ENCODE measurements around the gene EFCAB8.

Gene EFCAB8

DNA sequence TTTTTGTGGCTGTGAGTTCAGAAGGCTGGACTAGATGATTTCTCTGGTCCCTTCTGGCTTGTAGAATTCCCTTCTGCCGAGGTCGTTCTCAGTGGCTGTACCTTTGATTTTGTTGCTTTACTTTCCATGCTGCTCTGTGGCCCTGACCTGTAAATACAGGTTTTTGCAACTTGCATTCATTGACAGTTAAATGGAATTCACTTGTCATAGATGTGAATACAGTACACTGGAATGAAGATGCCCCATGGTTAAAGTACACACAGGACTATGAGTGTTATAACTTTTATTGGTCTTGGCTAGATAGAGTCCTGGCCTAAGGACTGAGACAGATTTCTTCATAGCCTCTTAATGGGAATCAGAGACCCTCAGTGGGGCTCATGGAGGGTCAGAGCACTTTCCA, 12.9 kb upstream of the EFCAB8 start:
- TF ChIP-seq, protein P1, sequence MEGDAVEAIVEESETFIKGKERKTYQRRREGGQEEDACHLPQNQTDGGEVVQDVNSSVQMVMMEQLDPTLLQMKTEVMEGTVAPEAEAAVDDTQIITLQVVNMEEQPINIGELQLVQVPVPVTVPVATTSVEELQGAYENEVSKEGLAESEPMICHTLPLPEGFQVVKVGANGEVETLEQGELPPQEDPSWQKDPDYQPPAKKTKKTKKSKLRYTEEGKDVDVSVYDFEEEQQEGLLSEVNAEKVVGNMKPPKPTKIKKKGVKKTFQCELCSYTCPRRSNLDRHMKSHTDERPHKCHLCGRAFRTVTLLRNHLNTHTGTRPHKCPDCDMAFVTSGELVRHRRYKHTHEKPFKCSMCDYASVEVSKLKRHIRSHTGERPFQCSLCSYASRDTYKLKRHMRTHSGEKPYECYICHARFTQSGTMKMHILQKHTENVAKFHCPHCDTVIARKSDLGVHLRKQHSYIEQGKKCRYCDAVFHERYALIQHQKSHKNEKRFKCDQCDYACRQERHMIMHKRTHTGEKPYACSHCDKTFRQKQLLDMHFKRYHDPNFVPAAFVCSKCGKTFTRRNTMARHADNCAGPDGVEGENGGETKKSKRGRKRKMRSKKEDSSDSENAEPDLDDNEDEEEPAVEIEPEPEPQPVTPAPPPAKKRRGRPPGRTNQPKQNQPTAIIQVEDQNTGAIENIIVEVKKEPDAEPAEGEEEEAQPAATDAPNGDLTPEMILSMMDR (IDR thresholded peaks at IDR 0.05): no peak
- Mint-ChIP-seq H3K27me3 (ENCODE audit: low read depth, poor library complexity) (no peaks in the 10 kb centered on the region), H3K27ac (no peak overlapping the region), H3K36me3 (ENCODE audit: low read depth) (peaks cover 82% of the 10 kb centered on the region), H3K4me1 (peaks cover 4% of the 10 kb centered on the region), H3K9me3 (no peaks in the 10 kb centered on the region), H3K4me3 (no peak overlapping the region)
- DNase-seq: no peak

DNA sequence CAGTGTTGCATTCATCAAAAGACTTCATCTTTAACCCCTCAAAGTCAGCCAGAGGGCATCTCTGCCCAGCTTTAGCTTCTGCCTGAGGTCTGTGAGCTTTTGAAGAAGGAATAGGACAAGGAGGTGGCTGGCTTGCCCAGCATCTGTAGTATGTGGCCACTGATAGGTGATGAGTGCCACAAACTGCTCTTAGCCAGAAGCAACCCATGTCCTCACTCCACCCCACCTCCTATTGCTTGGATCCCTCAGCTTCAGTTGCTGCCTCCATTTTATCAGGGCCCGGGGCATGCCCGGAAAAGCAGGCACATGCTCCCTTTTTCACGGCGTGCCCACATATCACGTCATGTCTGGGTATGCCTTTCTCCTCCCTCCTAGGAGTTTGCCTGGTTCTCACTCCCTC, 11.9 kb upstream of the EFCAB8 start:
- TF ChIP-seq, protein P1 (IDR thresholded peaks at IDR 0.05): no peak
- peaks cover 79% of the 10 kb centered on the region for H3K36me3 Mint-ChIP-seq (ENCODE audit: low read depth)
- H3K27me3 Mint-ChIP-seq (ENCODE audit: low read depth, poor library complexity): no peaks in the 10 kb centered on the region
- peak overlapping the region; percentile 46 for H3K27ac Mint-ChIP-seq
- DNase-seq: no peak
- H3K4me1 Mint-ChIP-seq: peaks cover 4% of the 10 kb centered on the region
- no peaks in the 10 kb centered on the region for H3K9me3 Mint-ChIP-seq
- no peak overlapping the region for H3K4me3 Mint-ChIP-seq

DNA sequence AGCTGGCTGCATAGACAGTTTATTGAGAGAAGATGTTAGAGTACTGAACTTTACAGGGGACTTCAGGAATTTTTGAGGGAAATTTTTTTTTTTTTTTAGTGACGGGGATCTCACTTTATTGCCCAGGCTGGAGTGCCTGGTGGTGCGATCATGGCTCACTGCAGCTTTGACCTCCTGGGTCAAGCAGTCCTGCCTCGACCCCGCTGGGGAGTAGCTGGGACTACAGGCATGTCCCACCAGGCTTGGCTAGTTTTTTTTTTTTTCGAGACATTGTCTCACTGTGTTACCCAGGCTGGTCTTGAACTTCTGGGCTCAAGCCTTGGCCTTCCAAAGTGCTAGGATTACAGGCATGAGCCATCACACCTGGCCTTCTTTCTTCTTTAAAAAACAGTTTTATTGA, 10.8 kb upstream of the EFCAB8 start:
- Mint-ChIP-seq H3K27me3 (ENCODE audit: low read depth, poor library complexity) (no peaks in the 10 kb centered on the region), H3K4me1 (peaks cover 4% of the 10 kb centered on the region), H3K4me3 (no peak overlapping the region), H3K9me3 (no peaks in the 10 kb centered on the region), H3K36me3 (ENCODE audit: low read depth) (peaks cover 74% of the 10 kb centered on the region), H3K27ac (peak overlapping the region; percentile 78)
- TF ChIP-seq, protein P1 (IDR thresholded peaks at IDR 0.05): no peak
- no peak for DNase-seq

DNA sequence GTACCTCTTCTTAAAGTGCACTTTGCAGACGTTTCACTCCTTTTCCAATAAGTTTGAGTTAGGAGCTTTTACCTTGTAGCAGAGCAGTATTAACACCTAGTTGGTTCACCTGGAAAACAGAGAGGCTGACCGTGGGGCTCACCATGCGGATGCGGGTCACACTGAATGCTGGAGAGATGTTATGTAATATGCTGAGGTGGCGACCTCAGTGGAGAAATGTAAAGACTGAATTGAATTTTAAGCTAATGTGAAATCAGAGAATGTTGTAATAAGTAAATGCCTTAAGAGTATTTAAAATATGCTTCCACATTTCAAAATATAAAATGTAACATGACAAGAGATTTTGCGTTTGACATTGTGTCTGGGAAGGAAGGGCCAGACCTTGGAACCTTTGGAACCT, 9.9 kb upstream of the EFCAB8 start:
- DNase-seq: no peak
- Mint-ChIP-seq H3K36me3 (ENCODE audit: low read depth) (peaks cover 75% of the 10 kb centered on the region), H3K27me3 (ENCODE audit: low read depth, poor library complexity) (no peaks in the 10 kb centered on the region), H3K9me3 (no peaks in the 10 kb centered on the region), H3K4me1 (peaks cover 4% of the 10 kb centered on the region), H3K27ac (no peak overlapping the region), H3K4me3 (no peak overlapping the region)
- TF ChIP-seq, protein P1 (IDR thresholded peaks at IDR 0.05): no peak

DNA sequence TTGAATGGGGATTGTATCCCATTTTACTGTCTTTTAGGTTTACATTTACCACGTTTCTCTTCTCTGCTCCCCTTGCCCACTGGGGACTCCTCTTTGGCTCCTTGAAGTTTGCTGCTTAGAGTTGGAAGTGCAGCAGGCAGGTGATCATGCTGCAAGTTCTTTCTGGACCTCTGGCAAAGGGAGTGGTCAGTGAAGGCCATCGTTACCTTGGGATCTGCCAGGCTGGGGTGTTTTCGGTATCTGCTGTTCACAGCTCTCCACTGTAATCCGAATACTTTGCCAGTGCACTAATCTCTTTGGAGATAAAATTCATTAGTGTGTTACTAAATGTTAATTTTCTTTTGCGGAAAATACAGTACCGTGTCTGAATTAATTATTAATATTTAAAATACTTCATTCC, 9.1 kb upstream of the EFCAB8 start:
- H3K4me1 Mint-ChIP-seq: peaks cover 5% of the 10 kb centered on the region
- H3K9me3 Mint-ChIP-seq: no peaks in the 10 kb centered on the region
- peaks cover 71% of the 10 kb centered on the region for H3K36me3 Mint-ChIP-seq (ENCODE audit: low read depth)
- TF ChIP-seq, protein P1 (IDR thresholded peaks at IDR 0.05): no peak
- H3K4me3 Mint-ChIP-seq: no peak overlapping the region
- no peak for DNase-seq
- H3K27ac Mint-ChIP-seq: peak overlapping the region; percentile 72
- no peaks in the 10 kb centered on the region for H3K27me3 Mint-ChIP-seq (ENCODE audit: low read depth, poor library complexity)

DNA sequence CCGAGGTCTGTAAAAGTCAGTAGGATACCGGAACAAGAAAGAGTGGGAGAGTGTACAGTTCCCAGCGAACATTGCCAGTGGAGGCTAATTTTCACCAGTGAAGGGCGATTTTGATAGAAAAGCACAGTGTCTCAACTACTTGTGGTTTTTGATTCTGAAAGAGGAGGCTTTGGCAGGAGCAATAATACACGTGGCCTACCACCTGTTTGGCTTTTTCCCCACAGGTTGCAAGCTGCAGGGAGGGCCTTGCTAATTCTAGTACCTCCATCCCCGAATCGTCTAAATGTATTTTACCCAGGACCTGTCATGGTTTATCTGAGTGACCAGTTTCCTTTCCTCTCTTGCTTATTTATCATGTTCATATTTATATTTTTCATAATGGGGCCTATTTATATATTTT, 3.3 kb upstream of the EFCAB8 start:
- no peak overlapping the region for H3K4me3 Mint-ChIP-seq
- DNase-seq: no peak
- peaks cover 39% of the 10 kb centered on the region for H3K4me1 Mint-ChIP-seq
- H3K27ac Mint-ChIP-seq: peak overlapping the region; percentile 54
- H3K27me3 Mint-ChIP-seq (ENCODE audit: low read depth, poor library complexity): no peaks in the 10 kb centered on the region
- H3K9me3 Mint-ChIP-seq: no peaks in the 10 kb centered on the region
- peaks cover 36% of the 10 kb centered on the region for H3K36me3 Mint-ChIP-seq (ENCODE audit: low read depth)
- TF ChIP-seq, protein P1 (IDR thresholded peaks at IDR 0.05): no peak

Data from nephron progenitor cell (in vitro differentiated cells).